Mesenchymal stem cell (in vitro differentiated cells and primary cell): ENCODE measurements around the gene BMERB1.

Experiments
- DNase-seq: peaks from one replicate; pipeline ENCODE4 v3.0.0-alpha.2; 2013
- H2AFZ ChIP-seq: one replicate; pipeline ENCODE4 v1.6.1; 2013; ENCODE audit warnings: low read depth, mild to moderate bottlenecking, control low read depth, inconsistent platforms, low read length, moderate library complexity
- H2AK5ac ChIP-seq: 2 replicates; pipeline ENCODE4 v1.6.1; 2013; ENCODE audit warnings: low read length, moderate library complexity, mild to moderate bottlenecking, inconsistent platforms; ENCODE audit not compliant: severe bottlenecking
- H2BK120ac ChIP-seq: one replicate; pipeline ENCODE4 v1.6.1; 2013; ENCODE audit warnings: low read depth, mild to moderate bottlenecking, inconsistent platforms, low read length, moderate library complexity
- H2BK12ac ChIP-seq, 2 experiments: one replicate each; pipeline ENCODE4 v1.6.1; 2013; ENCODE audit warnings: inconsistent platforms in 2 of 2, low read length in 2 of 2, mild to moderate bottlenecking in 2 of 2, moderate library complexity in 2 of 2, control low read depth in 1 of 2
- H2BK15ac ChIP-seq: one replicate; pipeline ENCODE4 v1.6.1; 2013; ENCODE audit warnings: mild to moderate bottlenecking, low read depth, inconsistent platforms; ENCODE audit not compliant: poor library complexity, severe bottlenecking
- H2BK5ac ChIP-seq: 2 replicates; pipeline ENCODE4 v1.6.1; 2013; ENCODE audit warnings: low read depth, mild to moderate bottlenecking, low read length, control low read depth, inconsistent platforms; ENCODE audit not compliant: poor library complexity, severe bottlenecking
- H3K14ac ChIP-seq, 2 experiments: one replicate each; pipeline ENCODE4 v1.6.1; 2013; ENCODE audit warnings: inconsistent platforms in 2 of 2, low read length in 2 of 2, control low read depth in 1 of 2, mild to moderate bottlenecking in 1 of 2, moderate library complexity in 1 of 2
- H3K18ac ChIP-seq, 2 experiments: one replicate each; pipeline ENCODE4 v1.6.1; 2013; ENCODE audit warnings: inconsistent platforms in 2 of 2, low read length in 2 of 2, control low read depth in 1 of 2, low read depth in 1 of 2, mild to moderate bottlenecking in 1 of 2
- H3K23ac ChIP-seq, 2 experiments: one replicate each; pipeline ENCODE4 v1.6.1; 2013; ENCODE audit warnings: inconsistent platforms in 2 of 2, low read length in 2 of 2, mild to moderate bottlenecking in 2 of 2, moderate library complexity in 2 of 2, control low read depth in 1 of 2
- H3K27ac ChIP-seq: 2 replicates; pipeline ENCODE4 v1.5.1; 2013; ENCODE audit warnings: mild to moderate bottlenecking, moderate library complexity, low read length, control low read depth, inconsistent platforms; ENCODE audit not compliant: poor library complexity, severe bottlenecking
- H3K27me3 ChIP-seq, 2 experiments: 2 replicates each; pipeline versions ENCODE4 v1.6.1 to v1.7.0; 2013; ENCODE audit warnings: low read length in 2 of 2, mild to moderate bottlenecking in 2 of 2, moderate library complexity in 2 of 2, control low read depth in 1 of 2, inconsistent platforms in 1 of 2; ENCODE audit not compliant: control insufficient read depth in 1 of 2, insufficient read depth in 1 of 2
- H3K36me3 ChIP-seq, 2 experiments: 2 replicates each; pipeline versions ENCODE4 v1.6.1 to v1.7.0; 2013; ENCODE audit warnings: low read length in 2 of 2, control low read depth in 1 of 2, inconsistent platforms in 1 of 2, low read depth in 1 of 2, mild to moderate bottlenecking in 1 of 2; ENCODE audit not compliant: insufficient read depth in 2 of 2, control insufficient read depth in 1 of 2
- H3K4ac ChIP-seq, 2 experiments: one replicate each; pipeline ENCODE4 v1.6.1; 2013; ENCODE audit warnings: inconsistent platforms in 2 of 2, low read length in 2 of 2, mild to moderate bottlenecking in 2 of 2, moderate library complexity in 2 of 2, control low read depth in 1 of 2, low read depth in 1 of 2
- H3K4me1 ChIP-seq: 2 replicates; pipeline ENCODE4 v1.6.1; 2013; ENCODE audit warnings: low read depth, low read length, control low read depth; ENCODE audit not compliant: control insufficient read depth, insufficient read depth
- H3K4me2 ChIP-seq: 2 replicates; pipeline ENCODE4 v1.6.1; 2013; ENCODE audit warnings: low read length, mild to moderate bottlenecking, inconsistent platforms; ENCODE audit not compliant: poor library complexity, severe bottlenecking
- H3K4me3 ChIP-seq, 2 experiments: 2 replicates each; pipeline versions ENCODE4 v1.5.1 to v1.7.0; 2013; ENCODE audit warnings: low read length in 2 of 2, mild to moderate bottlenecking in 2 of 2, control low read depth in 1 of 2, low read depth in 1 of 2; ENCODE audit not compliant: insufficient read depth in 1 of 2
- H3K79me1 ChIP-seq: replicated peaks from 2 replicates; pipeline ENCODE4 v1.6.1; 2013; ENCODE audit warnings: mild to moderate bottlenecking, control low read depth, low read length, inconsistent platforms; ENCODE audit not compliant: poor library complexity, severe bottlenecking
- H3K9ac ChIP-seq: 2 replicates; pipeline ENCODE4 v1.7.0; 2013; ENCODE audit warnings: mild to moderate bottlenecking, low read length, moderate library complexity
- H3K9me3 ChIP-seq: 2 replicates; pipeline ENCODE4 v1.7.0; 2013; ENCODE audit warnings: mild to moderate bottlenecking, low read length; ENCODE audit not compliant: control insufficient read depth
- H4K8ac ChIP-seq: one replicate; pipeline ENCODE4 v1.6.1; 2013; ENCODE audit warnings: inconsistent platforms, mild to moderate bottlenecking, low read length, moderate library complexity
- H4K91ac ChIP-seq: one replicate; pipeline ENCODE4 v1.6.1; 2013; ENCODE audit warnings: mild to moderate bottlenecking, low read length, inconsistent platforms
- WGBS: methylation state at CpG from one replicate; pipeline ENCODE4 v1.1.7; 2013; ENCODE audit warnings: mixed read lengths; 5-methylcytosine and 5-hydroxymethylcytosine counted together

BMERB1 gene

DNA sequence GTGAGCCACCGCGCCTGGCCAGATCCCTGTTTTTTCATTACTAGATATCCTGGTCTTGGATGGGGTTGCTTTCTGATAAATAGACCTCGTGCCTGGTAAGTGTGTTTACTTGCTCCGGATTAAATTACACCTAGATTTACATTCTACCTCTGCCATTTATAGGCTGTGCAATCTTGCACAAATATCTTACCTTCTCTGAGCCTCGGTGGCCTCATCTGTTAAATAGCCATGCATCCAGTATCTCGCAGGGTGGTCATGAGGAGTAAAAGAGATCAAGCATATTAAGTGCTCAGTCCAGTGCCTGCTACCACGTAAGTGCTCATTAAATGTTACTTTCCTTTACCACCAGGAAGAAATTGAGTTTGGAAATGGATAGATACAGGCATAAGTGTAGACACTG is 98.4 kb downstream of the BMERB1 start:
- no peak overlapping the region for H3K27ac ChIP-seq
- no peak overlapping the region for H2BK5ac ChIP-seq
- no peak overlapping the region for H2BK15ac ChIP-seq
- H3K4me1 ChIP-seq, result no peaks in the 10 kb centered on the region
- no peak overlapping the region for H2AFZ ChIP-seq
- no peak overlapping the region for H3K9ac ChIP-seq
- H2BK120ac ChIP-seq, result no peak overlapping the region
- no peak overlapping the region for H4K91ac ChIP-seq
- peaks cover 25% of the 10 kb centered on the region for H3K79me1 ChIP-seq
- no peaks in the 10 kb centered on the region for H3K27me3 ChIP-seq
- no peak overlapping the region for H3K4ac ChIP-seq
- no peak overlapping the region for H3K4me3 ChIP-seq
- peaks cover 12 to 79% of the 10 kb centered on the region in 2 experiments for H3K36me3 ChIP-seq
- H3K9me3 ChIP-seq, result no peaks in the 10 kb centered on the region
- H3K14ac ChIP-seq, result no peak overlapping the region
- no peak overlapping the region for H2BK12ac ChIP-seq
- WGBS, result 94% methylated on average over 5 of the region's 7 CpGs
- DNase-seq, result no peak
- no peak overlapping the region for H2AK5ac ChIP-seq
- no peak overlapping the region for H4K8ac ChIP-seq
- no peak overlapping the region for H3K23ac ChIP-seq
- no peak overlapping the region for H3K18ac ChIP-seq
- no peak overlapping the region for H3K4me2 ChIP-seq

DNA sequence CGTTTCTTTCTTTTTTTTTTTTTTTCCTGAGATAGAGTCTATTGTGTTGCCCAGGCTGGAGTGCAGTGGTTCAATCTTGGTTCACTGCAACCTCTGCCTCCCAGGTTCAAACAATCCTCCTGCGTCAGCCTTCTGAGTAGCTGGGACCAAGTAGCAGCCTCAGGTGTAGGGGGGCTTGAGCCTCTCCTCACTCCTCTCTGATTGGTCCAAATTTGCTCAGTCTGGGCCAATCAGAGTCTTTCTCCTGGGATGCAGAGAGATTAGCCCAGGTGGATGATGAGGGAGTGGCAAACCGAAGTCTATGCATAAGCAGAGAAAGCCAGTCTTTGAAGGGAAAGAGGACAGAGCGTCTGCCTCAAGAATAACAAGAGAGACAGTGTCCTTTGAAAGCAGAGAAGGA is 99.0 kb downstream of the BMERB1 start:
- 93% methylated on average over 4 of the region's 4 CpGs for WGBS

DNA sequence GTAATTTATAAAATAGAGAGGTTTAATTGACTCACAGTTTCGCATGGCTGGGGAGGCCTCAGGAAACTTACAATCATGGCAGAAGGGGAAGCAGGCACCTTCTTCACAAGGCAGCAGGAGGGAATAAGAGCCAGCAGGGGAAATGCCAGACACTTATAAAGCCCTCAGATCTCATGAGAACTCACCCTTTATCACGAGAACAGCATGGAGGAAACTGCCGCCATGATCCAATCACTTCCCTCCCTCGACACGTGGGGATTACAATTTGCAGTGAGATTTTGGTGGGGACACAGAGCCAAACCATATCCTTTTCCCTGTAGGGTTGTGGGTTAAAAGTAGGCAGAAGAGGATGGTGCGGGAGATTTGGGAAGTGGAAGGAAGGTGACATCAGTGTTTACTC is 101.4 kb downstream of the BMERB1 start:
- WGBS, result over 99% methylated on average over 6 of the region's 6 CpGs
- no peak overlapping the region for H3K4me3 ChIP-seq
- H2BK5ac ChIP-seq, result no peak overlapping the region
- no peak overlapping the region for H3K23ac ChIP-seq
- H3K4me1 ChIP-seq, result peaks cover 2% of the 10 kb centered on the region
- H4K8ac ChIP-seq, result no peak overlapping the region
- no peak overlapping the region for H3K27ac ChIP-seq
- H3K27me3 ChIP-seq, result no peaks in the 10 kb centered on the region
- peaks cover 26% of the 10 kb centered on the region for H3K79me1 ChIP-seq
- no peak overlapping the region for H3K18ac ChIP-seq
- no peak overlapping the region for H2BK12ac ChIP-seq
- no peak overlapping the region for H3K4me2 ChIP-seq
- no peak overlapping the region for H3K14ac ChIP-seq
- DNase-seq, result no peak
- H2BK120ac ChIP-seq, result no peak overlapping the region
- no peak overlapping the region for H2BK15ac ChIP-seq
- H2AK5ac ChIP-seq, result no peak overlapping the region
- H3K4ac ChIP-seq, result no peak overlapping the region
- H4K91ac ChIP-seq, result no peak overlapping the region
- H3K9me3 ChIP-seq, result no peaks in the 10 kb centered on the region
- H2AFZ ChIP-seq, result no peak overlapping the region
- H3K9ac ChIP-seq, result no peak overlapping the region
- peaks cover 12 to 57% of the 10 kb centered on the region in 2 experiments for H3K36me3 ChIP-seq

More for the DNA sequence above, 99.0 kb downstream of the BMERB1 start:
- H3K36me3 ChIP-seq, result peaks cover 12 to 73% of the 10 kb centered on the region in 2 experiments
- H2AK5ac ChIP-seq, result no peak overlapping the region
- H2BK5ac ChIP-seq, result no peak overlapping the region
- no peak overlapping the region for H3K4me2 ChIP-seq
- H2BK120ac ChIP-seq, result no peak overlapping the region
- H3K27me3 ChIP-seq, result no peaks in the 10 kb centered on the region
- no peak overlapping the region for H3K4me3 ChIP-seq
- no peak overlapping the region for H3K23ac ChIP-seq
- H3K18ac ChIP-seq, result no peak overlapping the region
- H4K8ac ChIP-seq, result no peak overlapping the region
- H2BK15ac ChIP-seq, result no peak overlapping the region
- H3K79me1 ChIP-seq, result peaks cover 25% of the 10 kb centered on the region
- H3K9me3 ChIP-seq, result no peaks in the 10 kb centered on the region
- H3K9ac ChIP-seq, result no peak overlapping the region
- H2BK12ac ChIP-seq, result no peak overlapping the region
- H3K4ac ChIP-seq, result no peak overlapping the region
- H3K4me1 ChIP-seq, result no peaks in the 10 kb centered on the region
- no peak overlapping the region for H3K14ac ChIP-seq
- H4K91ac ChIP-seq, result no peak overlapping the region
- no peak overlapping the region for H3K27ac ChIP-seq
- no peak overlapping the region for H2AFZ ChIP-seq
- no peak for DNase-seq

DNA sequence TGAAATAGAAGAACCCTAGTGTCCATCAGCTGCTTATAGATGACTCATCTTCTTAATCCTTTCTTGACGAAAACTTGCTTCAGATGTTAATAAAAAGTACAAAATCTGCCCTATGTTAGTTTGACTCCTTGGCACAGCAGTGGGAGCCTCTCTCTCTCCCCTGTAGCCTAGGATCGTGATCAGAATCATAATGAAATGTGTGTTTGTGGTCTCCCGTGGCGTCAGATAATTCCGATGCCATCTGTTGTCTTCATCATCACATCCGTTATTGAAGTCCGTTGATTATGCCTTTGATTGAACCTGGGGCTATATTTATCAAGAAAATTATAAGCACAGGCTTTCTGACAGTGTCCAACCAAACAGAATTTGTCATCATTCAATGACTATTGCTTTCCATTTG is 102.5 kb downstream of the BMERB1 start:
- H3K4ac ChIP-seq, result no peak overlapping the region
- H2AK5ac ChIP-seq, result no peak overlapping the region
- H2BK5ac ChIP-seq, result no peak overlapping the region
- no peaks in the 10 kb centered on the region for H3K27me3 ChIP-seq
- H3K4me2 ChIP-seq, result no peak overlapping the region
- peaks cover 26% of the 10 kb centered on the region for H3K79me1 ChIP-seq
- H3K9ac ChIP-seq, result no peak overlapping the region
- H2BK12ac ChIP-seq, result no peak overlapping the region
- no peak overlapping the region for H4K91ac ChIP-seq
- H2BK15ac ChIP-seq, result no peak overlapping the region
- no peak overlapping the region for H3K27ac ChIP-seq
- H3K14ac ChIP-seq, result no peak overlapping the region
- no peak overlapping the region for H4K8ac ChIP-seq
- peaks cover 17 to 51% of the 10 kb centered on the region in 2 experiments for H3K36me3 ChIP-seq
- no peak overlapping the region for H3K18ac ChIP-seq
- H2BK120ac ChIP-seq, result no peak overlapping the region
- peak overlapping the region in 1 of 2 experiments; percentile 56 for H3K23ac ChIP-seq
- DNase-seq, result no peak
- H3K4me3 ChIP-seq, result no peak overlapping the region
- no peaks in the 10 kb centered on the region for H3K9me3 ChIP-seq
- H3K4me1 ChIP-seq, result peaks cover 3% of the 10 kb centered on the region
- 96% methylated on average over 7 of the region's 7 CpGs for WGBS
- H2AFZ ChIP-seq, result no peak overlapping the region
